ENCODE results near the gene POLR3G.
A peak's percentile ranks its signal among the peaks of the same experiment; 100 is the strongest.

The POLR3G gene

DNA sequence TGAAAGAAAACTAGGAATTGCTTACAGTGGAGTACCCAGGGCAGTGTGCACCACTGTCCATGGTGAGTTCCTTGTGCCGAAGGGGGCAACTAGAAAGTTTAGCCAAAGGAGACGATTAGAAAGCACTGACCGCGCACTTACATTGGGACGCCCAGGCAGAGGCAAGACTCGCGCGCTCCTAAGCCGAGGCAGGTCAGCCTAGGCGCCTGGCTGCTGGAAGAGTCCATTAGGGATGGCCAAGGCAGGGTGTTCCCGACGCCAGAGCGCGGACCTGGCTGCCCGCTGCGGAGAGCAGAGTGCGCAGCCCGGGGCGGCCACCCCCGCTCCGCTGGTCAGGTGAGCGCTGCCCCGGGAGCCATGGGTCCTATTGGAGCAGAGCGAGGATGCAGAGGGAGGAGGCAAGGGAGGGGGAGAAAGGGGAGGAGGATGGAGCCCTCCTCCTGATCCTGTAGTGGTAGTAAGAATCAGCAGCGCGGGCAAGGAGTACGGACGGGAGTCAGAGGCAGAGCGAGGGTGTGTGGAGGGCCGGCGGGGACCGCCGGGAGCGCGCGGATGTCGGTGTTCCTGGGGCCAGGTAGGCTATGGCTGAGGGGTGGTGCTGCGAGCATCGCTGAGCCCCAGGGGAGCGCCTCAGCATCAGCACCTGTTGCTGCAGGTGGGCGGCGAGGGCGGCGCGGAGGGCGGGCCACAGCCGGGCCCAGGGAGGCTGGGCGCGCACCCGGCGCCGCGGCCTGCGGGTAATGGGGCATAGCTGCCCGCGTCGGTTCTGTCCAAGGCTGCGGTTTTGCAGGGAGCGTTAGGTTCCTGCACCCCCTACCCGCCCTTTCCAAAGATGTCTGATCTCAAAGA lies 83.9 kb downstream of the POLR3G start, which contains the start of gene ADGRV1 (continued):
- TF ChIP-seq, protein P1, sequence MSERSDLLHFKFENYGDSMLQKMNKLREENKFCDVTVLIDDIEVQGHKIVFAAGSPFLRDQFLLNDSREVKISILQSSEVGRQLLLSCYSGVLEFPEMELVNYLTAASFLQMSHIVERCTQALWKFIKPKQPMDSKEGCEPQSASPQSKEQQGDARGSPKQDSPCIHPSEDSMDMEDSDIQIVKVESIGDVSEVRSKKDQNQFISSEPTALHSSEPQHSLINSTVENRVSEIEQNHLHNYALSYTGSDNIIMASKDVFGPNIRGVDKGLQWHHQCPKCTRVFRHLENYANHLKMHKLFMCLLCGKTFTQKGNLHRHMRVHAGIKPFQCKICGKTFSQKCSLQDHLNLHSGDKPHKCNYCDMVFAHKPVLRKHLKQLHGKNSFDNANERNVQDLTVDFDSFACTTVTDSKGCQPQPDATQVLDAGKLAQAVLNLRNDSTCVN (tag by site-specific recombination; optimal IDR thresholded peaks at IDR 0.05), result peak; percentile 98
- TF ChIP-seq ZNF48 (tag by site-specific recombination; IDR thresholded peaks at IDR 0.05) (no peak), ZNF416 (tag by site-specific recombination; IDR thresholded peaks at IDR 0.05) (no peak), ZNF169 (tag by site-specific recombination; IDR thresholded peaks at IDR 0.05) (no peak), ZNF211 (tag by site-specific recombination; IDR thresholded peaks at IDR 0.05; ENCODE audit: low read depth) (no peak), ZBTB1 (tag by site-specific recombination; IDR thresholded peaks at IDR 0.05) (0 out of 2 replicates have a peak, but pooled peaks have one; percentile 20), ZNF623 (tag by site-specific recombination; IDR thresholded peaks at IDR 0.05) (no peak; the same call in 1 of the 2 replicates), ZNF707 (tag by site-specific recombination; IDR thresholded peaks at IDR 0.05) (no peak), ZNF843 (tag by site-specific recombination; IDR thresholded peaks at IDR 0.05) (peak; percentile 85), ZNF155 (tag by site-specific recombination; IDR thresholded peaks at IDR 0.05) (no peak), ZNF394 (tag by site-specific recombination; IDR thresholded peaks at IDR 0.05; ENCODE audit: borderline replicate concordance) (peak; percentile 82; the same call in 1 of the 2 replicates), OVOL3 (tag by site-specific recombination; IDR thresholded peaks at IDR 0.05) (no peak), ZNF175 (tag by site-specific recombination; IDR thresholded peaks at IDR 0.05) (no peak), ZNF501 (tag by site-specific recombination; IDR thresholded peaks at IDR 0.05) (peak; percentile 99), TRIM28 (IDR thresholded peaks at IDR 0.05; ENCODE audit: borderline replicate concordance, low read length) (peak; percentile 83), ZNF514 (tag by site-specific recombination; IDR thresholded peaks at IDR 0.05) (no peak), ZBTB17 (tag by site-specific recombination; IDR thresholded peaks at IDR 0.05) (peak; percentile 99), ZFP3 (tag by site-specific recombination; IDR thresholded peaks at IDR 0.05; ENCODE audit: low read depth) (no peak), BCL11B (tag by site-specific recombination; IDR thresholded peaks at IDR 0.05; ENCODE audit: low read depth) (no peak), SETDB1 (IDR thresholded peaks at IDR 0.05; ENCODE audit: insufficient read length, low read length) (no peak), ZNF341 (tag by site-specific recombination; IDR thresholded peaks at IDR 0.05; ENCODE audit: low read depth) (peak; percentile 94), ZNF433 (tag by site-specific recombination; IDR thresholded peaks at IDR 0.05; ENCODE audit: low read depth) (no peak)
- TF ChIP-seq, protein P2, sequence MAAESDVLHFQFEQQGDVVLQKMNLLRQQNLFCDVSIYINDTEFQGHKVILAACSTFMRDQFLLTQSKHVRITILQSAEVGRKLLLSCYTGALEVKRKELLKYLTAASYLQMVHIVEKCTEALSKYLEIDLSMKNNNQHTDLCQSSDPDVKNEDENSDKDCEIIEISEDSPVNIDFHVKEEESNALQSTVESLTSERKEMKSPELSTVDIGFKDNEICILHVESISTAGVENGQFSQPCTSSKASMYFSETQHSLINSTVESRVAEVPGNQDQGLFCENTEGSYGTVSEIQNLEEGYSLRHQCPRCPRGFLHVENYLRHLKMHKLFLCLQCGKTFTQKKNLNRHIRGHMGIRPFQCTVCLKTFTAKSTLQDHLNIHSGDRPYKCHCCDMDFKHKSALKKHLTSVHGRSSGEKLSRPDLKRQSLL (tag by site-specific recombination; IDR thresholded peaks at IDR 0.05), result peak; percentile 66
- TF ChIP-seq, protein P3, sequence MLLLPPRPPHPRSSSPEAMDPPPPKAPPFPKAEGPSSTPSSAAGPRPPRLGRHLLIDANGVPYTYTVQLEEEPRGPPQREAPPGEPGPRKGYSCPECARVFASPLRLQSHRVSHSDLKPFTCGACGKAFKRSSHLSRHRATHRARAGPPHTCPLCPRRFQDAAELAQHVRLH (tag by site-specific recombination; IDR thresholded peaks at IDR 0.05), result peak; percentile 91
- TF ChIP-seq, protein P4, sequence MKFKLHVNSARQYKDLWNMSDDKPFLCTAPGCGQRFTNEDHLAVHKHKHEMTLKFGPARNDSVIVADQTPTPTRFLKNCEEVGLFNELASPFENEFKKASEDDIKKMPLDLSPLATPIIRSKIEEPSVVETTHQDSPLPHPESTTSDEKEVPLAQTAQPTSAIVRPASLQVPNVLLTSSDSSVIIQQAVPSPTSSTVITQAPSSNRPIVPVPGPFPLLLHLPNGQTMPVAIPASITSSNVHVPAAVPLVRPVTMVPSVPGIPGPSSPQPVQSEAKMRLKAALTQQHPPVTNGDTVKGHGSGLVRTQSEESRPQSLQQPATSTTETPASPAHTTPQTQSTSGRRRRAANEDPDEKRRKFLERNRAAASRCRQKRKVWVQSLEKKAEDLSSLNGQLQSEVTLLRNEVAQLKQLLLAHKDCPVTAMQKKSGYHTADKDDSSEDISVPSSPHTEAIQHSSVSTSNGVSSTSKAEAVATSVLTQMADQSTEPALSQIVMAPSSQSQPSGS (tag by site-specific recombination; IDR thresholded peaks at IDR 0.05; ENCODE audit: low read depth), result no peak
- TF ChIP-seq, protein P5, sequence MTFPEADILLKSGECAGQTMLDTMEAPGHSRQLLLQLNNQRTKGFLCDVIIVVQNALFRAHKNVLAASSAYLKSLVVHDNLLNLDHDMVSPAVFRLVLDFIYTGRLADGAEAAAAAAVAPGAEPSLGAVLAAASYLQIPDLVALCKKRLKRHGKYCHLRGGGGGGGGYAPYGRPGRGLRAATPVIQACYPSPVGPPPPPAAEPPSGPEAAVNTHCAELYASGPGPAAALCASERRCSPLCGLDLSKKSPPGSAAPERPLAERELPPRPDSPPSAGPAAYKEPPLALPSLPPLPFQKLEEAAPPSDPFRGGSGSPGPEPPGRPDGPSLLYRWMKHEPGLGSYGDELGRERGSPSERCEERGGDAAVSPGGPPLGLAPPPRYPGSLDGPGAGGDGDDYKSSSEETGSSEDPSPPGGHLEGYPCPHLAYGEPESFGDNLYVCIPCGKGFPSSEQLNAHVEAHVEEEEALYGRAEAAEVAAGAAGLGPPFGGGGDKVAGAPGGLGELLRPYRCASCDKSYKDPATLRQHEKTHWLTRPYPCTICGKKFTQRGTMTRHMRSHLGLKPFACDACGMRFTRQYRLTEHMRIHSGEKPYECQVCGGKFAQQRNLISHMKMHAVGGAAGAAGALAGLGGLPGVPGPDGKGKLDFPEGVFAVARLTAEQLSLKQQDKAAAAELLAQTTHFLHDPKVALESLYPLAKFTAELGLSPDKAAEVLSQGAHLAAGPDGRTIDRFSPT (tag by site-specific recombination; IDR thresholded peaks at IDR 0.05), result no peak
- TF ChIP-seq, protein P6, sequence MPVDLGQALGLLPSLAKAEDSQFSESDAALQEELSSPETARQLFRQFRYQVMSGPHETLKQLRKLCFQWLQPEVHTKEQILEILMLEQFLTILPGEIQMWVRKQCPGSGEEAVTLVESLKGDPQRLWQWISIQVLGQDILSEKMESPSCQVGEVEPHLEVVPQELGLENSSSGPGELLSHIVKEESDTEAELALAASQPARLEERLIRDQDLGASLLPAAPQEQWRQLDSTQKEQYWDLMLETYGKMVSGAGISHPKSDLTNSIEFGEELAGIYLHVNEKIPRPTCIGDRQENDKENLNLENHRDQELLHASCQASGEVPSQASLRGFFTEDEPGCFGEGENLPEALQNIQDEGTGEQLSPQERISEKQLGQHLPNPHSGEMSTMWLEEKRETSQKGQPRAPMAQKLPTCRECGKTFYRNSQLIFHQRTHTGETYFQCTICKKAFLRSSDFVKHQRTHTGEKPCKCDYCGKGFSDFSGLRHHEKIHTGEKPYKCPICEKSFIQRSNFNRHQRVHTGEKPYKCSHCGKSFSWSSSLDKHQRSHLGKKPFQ (tag by site-specific recombination; IDR thresholded peaks at IDR 0.05), result 0 out of 2 replicates have a peak, but pooled peaks have one; percentile 49
- TF ChIP-seq, protein P7, sequence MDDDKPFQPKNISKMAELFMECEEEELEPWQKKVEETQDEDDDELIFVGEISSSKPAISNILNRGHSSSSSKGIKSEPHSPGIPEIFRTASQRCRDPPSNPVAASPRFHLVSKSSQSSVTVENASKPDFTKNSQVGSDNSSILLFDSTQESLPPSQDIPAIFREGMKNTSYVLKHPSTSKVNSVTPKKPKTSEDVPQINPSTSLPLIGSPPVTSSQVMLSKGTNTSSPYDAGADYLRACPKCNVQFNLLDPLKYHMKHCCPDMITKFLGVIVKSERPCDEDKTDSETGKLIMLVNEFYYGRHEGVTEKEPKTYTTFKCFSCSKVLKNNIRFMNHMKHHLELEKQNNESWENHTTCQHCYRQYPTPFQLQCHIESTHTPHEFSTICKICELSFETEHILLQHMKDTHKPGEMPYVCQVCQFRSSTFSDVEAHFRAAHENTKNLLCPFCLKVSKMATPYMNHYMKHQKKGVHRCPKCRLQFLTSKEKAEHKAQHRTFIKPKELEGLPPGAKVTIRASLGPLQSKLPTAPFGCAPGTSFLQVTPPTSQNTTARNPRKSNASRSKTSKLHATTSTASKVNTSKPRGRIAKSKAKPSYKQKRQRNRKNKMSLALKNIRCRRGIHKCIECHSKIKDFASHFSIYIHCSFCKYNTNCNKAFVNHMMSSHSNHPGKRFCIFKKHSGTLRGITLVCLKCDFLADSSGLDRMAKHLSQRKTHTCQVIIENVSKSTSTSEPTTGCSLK (tag by site-specific recombination; IDR thresholded peaks at IDR 0.05), result no peak
